Left ventricle myocardium inferior (tissue), 1 donor: ENCODE measurements around the gene TRMT61A. TPM values are rescaled to one million over a fixed set of nuclear protein-coding genes. Genes with fewer than 3 reads are reported as not detected.

Experiments used
- DNase-seq: peaks from one replicate; pipeline ENCODE4 v3.0.0-alpha.2; 2020
- H3K27ac ChIP-seq: fragments of 200-600 bp; replicated peaks from 2 replicates; pipeline ENCODE4 v1.8.0; 2021
- H3K27me3 ChIP-seq: fragments of 200-600 bp; 2 replicates; pipeline ENCODE4 v1.8.0; 2021; ENCODE audit warnings: low read depth
- H3K36me3 ChIP-seq: fragments of 200-600 bp; 2 replicates; pipeline ENCODE4 v1.8.0; 2021
- H3K4me1 ChIP-seq: fragments of 200-600 bp; 2 replicates; pipeline ENCODE4 v1.8.0; 2021
- H3K4me3 ChIP-seq: fragments of 200-600 bp; 2 replicates; pipeline ENCODE4 v1.8.0; 2021; ENCODE audit warnings: mild to moderate bottlenecking, moderate library complexity
- H3K9me3 ChIP-seq: fragments of 200-600 bp; replicated peaks from 2 replicates; pipeline ENCODE4 v1.8.0; 2021
- intact Hi-C: fragments of 100-400 bp; cut with micrococcal nuclease; formaldehyde crosslinking; loops from one replicate; pipeline ENCODE4 v1.11.0; 2022
- total RNA-seq: library from RNA; stranded (reverse); fragmentation: NEBNext Ultra II Directional; extraction: Animal tissue kit (Norgen Biotek cat#: 25700); gene quantifications from one replicate; pipeline ENCODE4 v1.2.1, GENCODE V29; 2021
- TF ChIP-seq, protein P1 (sequence below): fragments of 200-600 bp; IDR thresholded peaks from 2 replicates; pipeline ENCODE4 v1.8.0; 2021; ENCODE audit warnings: antibody characterized with exemption, mild to moderate bottlenecking, borderline replicate concordance
- donor health status: DM: no; HTN: yes; CAD: no; lungs with severe emphysema.

The TRMT61A gene
- total RNA-seq, 1 donor from 2014 or later: 5.9 TPM

DNA sequence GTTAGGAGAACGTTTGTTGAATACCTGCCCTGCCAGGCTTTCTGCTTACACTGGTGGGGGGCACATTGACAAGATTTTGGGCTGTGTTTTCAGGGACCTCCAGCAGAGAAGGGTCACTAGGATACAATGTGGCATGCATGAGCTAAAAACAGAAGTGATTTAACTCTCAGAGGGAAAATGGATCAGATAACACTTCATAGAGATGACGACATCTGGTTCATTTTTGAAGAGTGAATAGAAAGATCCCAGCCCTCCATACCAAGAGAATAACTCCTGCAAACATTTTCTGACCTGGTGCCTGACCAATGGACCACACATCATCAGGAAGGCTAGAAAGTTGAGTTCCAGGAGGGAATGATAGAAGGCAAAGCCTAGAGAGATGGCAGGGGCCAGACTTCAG lies 40.0 kb upstream of the TRMT61A start:
- Histone ChIP-seq H3K27me3 (no peaks in the 10 kb centered on the region), H3K4me1 (peaks cover 27% of the 10 kb centered on the region), H3K27ac (no peak overlapping the region), H3K9me3 (no peaks in the 10 kb centered on the region), H3K4me3 (no peak overlapping the region), H3K36me3 (peaks cover 83% of the 10 kb centered on the region)
- no peak for DNase-seq
- TF ChIP-seq, protein P1, sequence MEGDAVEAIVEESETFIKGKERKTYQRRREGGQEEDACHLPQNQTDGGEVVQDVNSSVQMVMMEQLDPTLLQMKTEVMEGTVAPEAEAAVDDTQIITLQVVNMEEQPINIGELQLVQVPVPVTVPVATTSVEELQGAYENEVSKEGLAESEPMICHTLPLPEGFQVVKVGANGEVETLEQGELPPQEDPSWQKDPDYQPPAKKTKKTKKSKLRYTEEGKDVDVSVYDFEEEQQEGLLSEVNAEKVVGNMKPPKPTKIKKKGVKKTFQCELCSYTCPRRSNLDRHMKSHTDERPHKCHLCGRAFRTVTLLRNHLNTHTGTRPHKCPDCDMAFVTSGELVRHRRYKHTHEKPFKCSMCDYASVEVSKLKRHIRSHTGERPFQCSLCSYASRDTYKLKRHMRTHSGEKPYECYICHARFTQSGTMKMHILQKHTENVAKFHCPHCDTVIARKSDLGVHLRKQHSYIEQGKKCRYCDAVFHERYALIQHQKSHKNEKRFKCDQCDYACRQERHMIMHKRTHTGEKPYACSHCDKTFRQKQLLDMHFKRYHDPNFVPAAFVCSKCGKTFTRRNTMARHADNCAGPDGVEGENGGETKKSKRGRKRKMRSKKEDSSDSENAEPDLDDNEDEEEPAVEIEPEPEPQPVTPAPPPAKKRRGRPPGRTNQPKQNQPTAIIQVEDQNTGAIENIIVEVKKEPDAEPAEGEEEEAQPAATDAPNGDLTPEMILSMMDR: no peak
- intact Hi-C loops: no loop called here

DNA sequence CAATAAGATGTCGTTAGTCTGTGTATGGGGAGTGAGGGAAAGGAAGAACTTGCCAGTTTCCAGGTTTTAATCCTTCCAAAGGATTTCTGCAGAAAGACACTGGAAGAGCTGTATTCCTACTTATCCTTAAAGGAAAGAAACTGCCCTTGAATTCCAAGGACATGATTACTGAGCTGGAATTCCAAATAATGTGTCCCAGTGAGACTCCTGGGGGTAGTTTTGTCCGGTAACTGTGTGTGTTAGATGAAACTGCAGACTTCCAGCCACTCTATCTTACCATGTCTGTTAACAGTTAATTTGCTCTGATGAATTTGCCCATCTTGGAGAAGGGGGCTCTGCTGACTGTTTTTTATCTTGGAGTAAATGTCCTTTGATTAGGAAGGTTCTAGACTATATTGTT lies 39.4 kb upstream of the TRMT61A start:
- DNase-seq: no peak
- Histone ChIP-seq H3K4me1 (peaks cover 22% of the 10 kb centered on the region), H3K4me3 (no peak overlapping the region), H3K9me3 (no peaks in the 10 kb centered on the region), H3K27ac (peak overlapping the region; percentile 18), H3K36me3 (peaks cover 83% of the 10 kb centered on the region), H3K27me3 (no peaks in the 10 kb centered on the region)
- intact Hi-C loops: no loop called here
- TF ChIP-seq, protein P1: no peak

DNA sequence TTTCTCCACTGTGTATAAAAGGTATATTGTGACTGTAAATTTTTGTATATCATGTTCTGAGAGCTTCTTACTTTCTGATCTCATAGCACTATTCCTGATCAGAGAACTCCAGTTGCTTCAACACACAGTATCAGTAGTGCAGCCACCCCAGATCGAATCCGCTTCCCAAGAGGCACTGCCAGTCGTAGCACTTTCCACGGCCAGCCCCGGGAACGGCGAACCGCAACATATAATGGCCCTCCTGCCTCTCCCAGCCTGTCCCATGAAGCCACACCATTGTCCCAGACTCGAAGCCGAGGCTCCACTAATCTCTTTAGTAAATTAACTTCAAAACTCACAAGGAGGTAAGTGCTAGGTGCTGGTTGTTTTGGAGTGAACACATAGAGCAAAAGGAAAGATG lies 37.3 kb upstream of the TRMT61A start:
- Histone ChIP-seq H3K27me3 (no peaks in the 10 kb centered on the region), H3K4me1 (peaks cover 26% of the 10 kb centered on the region), H3K36me3 (peaks cover 87% of the 10 kb centered on the region), H3K9me3 (no peaks in the 10 kb centered on the region), H3K4me3 (no peak overlapping the region), H3K27ac (no peak overlapping the region)
- no peak for DNase-seq
- TF ChIP-seq, protein P1: no peak
- intact Hi-C loops: no loop called here

DNA sequence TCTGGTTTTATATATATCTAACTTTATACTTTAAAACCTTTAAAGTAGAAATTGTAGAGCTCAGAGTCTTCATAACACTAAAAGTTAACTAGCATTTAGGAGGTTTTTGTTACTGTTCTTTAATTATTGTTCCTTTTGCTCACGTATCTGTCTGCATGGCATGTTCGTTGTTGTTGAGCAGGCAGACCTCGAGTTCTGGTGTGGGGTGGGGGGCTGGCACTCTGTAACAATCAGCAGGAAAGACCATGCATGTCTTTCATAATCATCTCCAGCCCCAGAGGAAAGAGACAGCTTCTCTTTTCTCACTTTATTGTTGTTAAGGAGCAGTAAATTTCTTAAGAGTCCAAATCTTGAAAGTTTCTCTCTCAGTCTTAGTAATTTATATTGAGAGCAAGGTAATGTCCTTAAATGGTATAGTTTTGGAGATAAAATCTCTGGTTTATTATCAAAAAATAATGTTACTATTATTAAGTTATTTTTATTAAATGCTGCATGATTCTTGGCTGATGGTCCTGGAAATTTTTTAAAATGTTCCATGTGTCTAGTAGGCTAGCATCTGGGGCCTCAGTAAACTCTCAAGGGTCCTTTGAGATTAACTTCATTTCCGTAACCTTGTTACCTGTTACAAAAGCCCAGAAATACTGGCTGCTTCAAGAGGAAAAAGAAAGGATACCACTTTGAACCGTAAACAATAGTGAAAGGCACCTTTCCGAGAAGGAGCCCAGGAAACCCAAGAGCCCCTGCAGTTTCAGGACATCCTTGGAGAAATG lies 36.7 kb upstream of the TRMT61A start:
- Histone ChIP-seq H3K36me3 (peaks cover 85% of the 10 kb centered on the region), H3K4me3 (no peak overlapping the region), H3K27ac (peak overlapping the region; percentile 24), H3K9me3 (no peaks in the 10 kb centered on the region), H3K27me3 (no peaks in the 10 kb centered on the region), H3K4me1 (peaks cover 29% of the 10 kb centered on the region)
- TF ChIP-seq, protein P1: no peak
- no peak for DNase-seq
- intact Hi-C loops: no loop called here

DNA sequence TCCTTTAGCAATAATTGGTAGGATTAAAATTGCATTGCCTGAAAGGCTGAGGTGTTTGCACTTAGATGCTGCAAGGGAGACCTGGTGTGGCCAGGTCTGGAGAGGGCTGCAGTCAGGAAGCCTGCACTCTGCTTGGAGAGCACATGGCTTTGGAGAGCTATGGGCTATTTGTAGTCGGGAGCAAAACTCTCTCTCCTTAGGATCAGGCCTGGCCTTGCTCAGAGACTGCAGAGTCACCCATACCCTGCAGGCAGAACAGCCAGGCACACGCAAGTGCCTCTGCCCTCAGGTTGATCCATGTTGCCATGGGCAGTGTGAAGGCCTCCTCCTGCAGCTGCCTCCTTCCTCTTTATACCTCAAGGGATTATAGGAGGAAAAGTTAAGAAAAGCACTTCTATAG lies 33.1 kb upstream of the TRMT61A start:
- intact Hi-C loops: loop anchor here (5.0 kb wide), 1 partner anchor 51 kb away; no protein-coding TSS in a partner anchor

More for the DNA sequence above, 33.1 kb upstream of the TRMT61A start:
- peaks cover 41% of the 10 kb centered on the region for H3K4me1 ChIP-seq
- H3K27me3 ChIP-seq: no peaks in the 10 kb centered on the region
- TF ChIP-seq, protein P1: no peak
- no peaks in the 10 kb centered on the region for H3K9me3 ChIP-seq
- H3K36me3 ChIP-seq: peaks cover 76% of the 10 kb centered on the region
- no peak for DNase-seq
- H3K4me3 ChIP-seq: no peak overlapping the region
- H3K27ac ChIP-seq: peak overlapping the region; percentile 54
